ENCODE data around the gene SIX2. TPM values are rescaled to one million over a fixed set of nuclear protein-coding genes. Genes with fewer than 3 reads are reported as not detected.

The SIX2 gene
- total and polyA plus RNA-seq, 2 experiments from 2014 or later = 0.87 to 1.3 TPM

- Histone ChIP-seq H3K4me2 (no peak overlapping the region), H3K27ac (ENCODE audit: low read depth) (no peak overlapping the region), H3K27me3 (ENCODE audit: insufficient read depth) (no peaks in the 10 kb centered on the region), H3K4me3 (no peak overlapping the region), H3K79me2 (replicated peaks; ENCODE audit: insufficient read depth) (no peaks in the 10 kb centered on the region), H2AFZ (no peak overlapping the region), H3K9me2 (ENCODE audit: insufficient read depth) (no peaks in the 10 kb centered on the region), H3K4me1 (ENCODE audit: insufficient read depth) (no peaks in the 10 kb centered on the region), H3F3A (replicated peaks; ENCODE audit: low read depth) (no peaks in the 10 kb centered on the region), H4K20me1 (replicated peaks; ENCODE audit: insufficient read depth) (no peaks in the 10 kb centered on the region), H3K36me3 (ENCODE audit: insufficient read depth) (no peaks in the 10 kb centered on the region)
- Mint-ChIP-seq H3K27me3 (ENCODE audit: insufficient read depth, low read depth, poor library complexity) (peaks cover 11% of the 10 kb centered on the region), H3K4me3 (no peak overlapping the region), H3K27ac (no peak overlapping the region), H3K4me1 (0 out of 3 replicates have a peak, but pooled peaks cover 2% of the 10 kb centered on the region), H3K9me3 (no peaks in the 10 kb centered on the region; the same call in 2 of the 3 replicates), H3K36me3 (ENCODE audit: low read depth) (no peaks in the 10 kb centered on the region)
- no peak; the same call in 1 of the 3 replicates for ATAC-seq
- DNase-seq (ENCODE audit: low spot score) = no peak
- no peak for TF ChIP-seq ZNF114 (CRISPR knock-in tag; IDR thresholded peaks at IDR 0.05)
- no peak for TF ChIP-seq STAT1 (IDR thresholded peaks at IDR 0.05; ENCODE audit: unreplicated experiment)
- TF ChIP-seq ETS1 (IDR thresholded peaks at IDR 0.05) = no peak
- TF ChIP-seq ZNF462 (CRISPR knock-in tag; IDR thresholded peaks at IDR 0.05) = no peak
- TF ChIP-seq, protein P1, sequence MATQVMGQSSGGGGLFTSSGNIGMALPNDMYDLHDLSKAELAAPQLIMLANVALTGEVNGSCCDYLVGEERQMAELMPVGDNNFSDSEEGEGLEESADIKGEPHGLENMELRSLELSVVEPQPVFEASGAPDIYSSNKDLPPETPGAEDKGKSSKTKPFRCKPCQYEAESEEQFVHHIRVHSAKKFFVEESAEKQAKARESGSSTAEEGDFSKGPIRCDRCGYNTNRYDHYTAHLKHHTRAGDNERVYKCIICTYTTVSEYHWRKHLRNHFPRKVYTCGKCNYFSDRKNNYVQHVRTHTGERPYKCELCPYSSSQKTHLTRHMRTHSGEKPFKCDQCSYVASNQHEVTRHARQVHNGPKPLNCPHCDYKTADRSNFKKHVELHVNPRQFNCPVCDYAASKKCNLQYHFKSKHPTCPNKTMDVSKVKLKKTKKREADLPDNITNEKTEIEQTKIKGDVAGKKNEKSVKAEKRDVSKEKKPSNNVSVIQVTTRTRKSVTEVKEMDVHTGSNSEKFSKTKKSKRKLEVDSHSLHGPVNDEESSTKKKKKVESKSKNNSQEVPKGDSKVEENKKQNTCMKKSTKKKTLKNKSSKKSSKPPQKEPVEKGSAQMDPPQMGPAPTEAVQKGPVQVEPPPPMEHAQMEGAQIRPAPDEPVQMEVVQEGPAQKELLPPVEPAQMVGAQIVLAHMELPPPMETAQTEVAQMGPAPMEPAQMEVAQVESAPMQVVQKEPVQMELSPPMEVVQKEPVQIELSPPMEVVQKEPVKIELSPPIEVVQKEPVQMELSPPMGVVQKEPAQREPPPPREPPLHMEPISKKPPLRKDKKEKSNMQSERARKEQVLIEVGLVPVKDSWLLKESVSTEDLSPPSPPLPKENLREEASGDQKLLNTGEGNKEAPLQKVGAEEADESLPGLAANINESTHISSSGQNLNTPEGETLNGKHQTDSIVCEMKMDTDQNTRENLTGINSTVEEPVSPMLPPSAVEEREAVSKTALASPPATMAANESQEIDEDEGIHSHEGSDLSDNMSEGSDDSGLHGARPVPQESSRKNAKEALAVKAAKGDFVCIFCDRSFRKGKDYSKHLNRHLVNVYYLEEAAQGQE (IDR thresholded peaks at IDR 0.05; ENCODE audit: unreplicated experiment) = no peak
- no peak for TF ChIP-seq NANOG (IDR thresholded peaks at IDR 0.05; ENCODE audit: borderline replicate concordance)
- no peak for TF ChIP-seq ZNF331 (CRISPR knock-in tag; IDR thresholded peaks at IDR 0.05; ENCODE audit: low read depth)
- TF ChIP-seq POLR2AphosphoS5 (IDR thresholded peaks at IDR 0.05; ENCODE audit: low read depth) = no peak
- no peak for TF ChIP-seq EZH2phosphoT487 (IDR thresholded peaks at IDR 0.05; ENCODE audit: unreplicated experiment)
- TF ChIP-seq CREB1 (CRISPR knock-in tag; IDR thresholded peaks at IDR 0.05; ENCODE audit: low read depth) = no peak
- no peak for TF ChIP-seq EZH2 (IDR thresholded peaks at IDR 0.05; ENCODE audit: low read depth, unreplicated experiment)
- TF ChIP-seq, protein P2, sequence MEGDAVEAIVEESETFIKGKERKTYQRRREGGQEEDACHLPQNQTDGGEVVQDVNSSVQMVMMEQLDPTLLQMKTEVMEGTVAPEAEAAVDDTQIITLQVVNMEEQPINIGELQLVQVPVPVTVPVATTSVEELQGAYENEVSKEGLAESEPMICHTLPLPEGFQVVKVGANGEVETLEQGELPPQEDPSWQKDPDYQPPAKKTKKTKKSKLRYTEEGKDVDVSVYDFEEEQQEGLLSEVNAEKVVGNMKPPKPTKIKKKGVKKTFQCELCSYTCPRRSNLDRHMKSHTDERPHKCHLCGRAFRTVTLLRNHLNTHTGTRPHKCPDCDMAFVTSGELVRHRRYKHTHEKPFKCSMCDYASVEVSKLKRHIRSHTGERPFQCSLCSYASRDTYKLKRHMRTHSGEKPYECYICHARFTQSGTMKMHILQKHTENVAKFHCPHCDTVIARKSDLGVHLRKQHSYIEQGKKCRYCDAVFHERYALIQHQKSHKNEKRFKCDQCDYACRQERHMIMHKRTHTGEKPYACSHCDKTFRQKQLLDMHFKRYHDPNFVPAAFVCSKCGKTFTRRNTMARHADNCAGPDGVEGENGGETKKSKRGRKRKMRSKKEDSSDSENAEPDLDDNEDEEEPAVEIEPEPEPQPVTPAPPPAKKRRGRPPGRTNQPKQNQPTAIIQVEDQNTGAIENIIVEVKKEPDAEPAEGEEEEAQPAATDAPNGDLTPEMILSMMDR (conservative IDR thresholded peaks at IDR 0.05; ENCODE audit: low read depth in 2 of 2) = no peak
- no peak for TF ChIP-seq JUNB (IDR thresholded peaks at IDR 0.05; ENCODE audit: unreplicated experiment)
These were observed 20.0 kb upstream of the SIX2 start for GRCh38 chr2:45029215-45029614.
